ENCODE data around the gene ZNF41. TPM values are rescaled to one million over a fixed set of nuclear protein-coding genes. Genes with fewer than 3 reads are reported as not detected.

ZNF41 gene
- total RNA-seq, 1 donor from 2014 or later = 7.0 TPM

DNA sequence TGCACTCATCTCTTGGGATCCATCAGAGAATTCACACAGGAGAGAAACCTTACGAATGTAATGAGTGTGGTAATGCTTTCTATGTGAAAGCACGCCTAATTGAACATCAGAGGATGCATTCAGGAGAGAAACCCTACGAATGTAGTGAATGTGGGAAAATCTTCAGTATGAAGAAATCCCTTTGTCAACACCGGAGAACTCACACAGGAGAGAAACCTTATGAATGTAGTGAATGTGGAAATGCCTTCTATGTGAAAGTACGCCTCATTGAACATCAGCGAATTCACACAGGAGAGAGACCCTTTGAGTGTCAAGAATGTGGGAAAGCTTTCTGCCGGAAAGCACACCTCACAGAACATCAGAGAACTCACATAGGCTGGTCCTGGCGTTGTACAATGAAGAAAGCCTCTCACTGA is 69.8 kb downstream of the ZNF41 start:
- H3K27me3 Mint-ChIP-seq (ENCODE audit: low read depth, unreplicated experiment) = no peaks in the 10 kb centered on the region
- peaks cover 14% of the 10 kb centered on the region for H3K36me3 Mint-ChIP-seq (ENCODE audit: low read depth, unreplicated experiment)
- no peaks in the 10 kb centered on the region for H3K4me1 ChIP-seq (ENCODE audit: insufficient read depth, low read length)

More for the DNA sequence above, 69.8 kb downstream of the ZNF41 start:
- Mint-ChIP-seq H3K9me3 (ENCODE audit: unreplicated experiment) (peaks cover 40% of the 10 kb centered on the region), H3K27ac (ENCODE audit: unreplicated experiment) (no peak overlapping the region), H3K4me1 (ENCODE audit: low read depth, unreplicated experiment) (no peaks in the 10 kb centered on the region), H3K4me3 (ENCODE audit: unreplicated experiment) (no peak overlapping the region)
- DNase-seq (ENCODE audit: low read depth) (no peak), FAIRE-seq (no peak)
- Histone ChIP-seq H3K4me2 (ENCODE audit: low read length) (no peak overlapping the region), H3K36me3 (ENCODE audit: insufficient read depth, low read length) (no peaks in the 10 kb centered on the region), H3K9ac (ENCODE audit: low read length) (no peak overlapping the region), H2AFZ (ENCODE audit: low read depth, low read length) (no peak overlapping the region), H3K27ac (ENCODE audit: low read depth, low read length) (no peak overlapping the region), H3K79me2 (ENCODE audit: insufficient read depth, low read length) (no peaks in the 10 kb centered on the region), H3K27me3 (ENCODE audit: insufficient read depth, low read length) (no peaks in the 10 kb centered on the region), H3K9me3 (ENCODE audit: insufficient read depth, low read depth, low read length) (peaks cover 12% of the 10 kb centered on the region), H3K4me3 (ENCODE audit: insufficient read depth, low read depth, low read length) (no peak overlapping the region), H4K20me1 (ENCODE audit: insufficient read depth, low read length) (no peaks in the 10 kb centered on the region)
- TF ChIP-seq CTCF (IDR thresholded peaks at IDR 0.05; ENCODE audit: insufficient read depth, low read depth, low read length) (no peak), EZH2 (IDR thresholded peaks at IDR 0.05; ENCODE audit: insufficient read depth, low read length) (no peak)

Other genes starting within 250 kb of the ZNF41 start
- 0.17 and 0.54 TPM in 2 replicates for gene ZNF157, start 112.6 kb downstream of the ZNF41 start, total RNA-seq
- 44.0 and 48.7 TPM in 2 replicates for gene ARAF, start 78.0 kb upstream of the ZNF41 start, total RNA-seq
- gene TIMP1, start 99.2 kb upstream of the ZNF41 start, total RNA-seq = 479 and 678 TPM in 2 replicates
- gene SYN1, start 136.6 kb upstream of the ZNF41 start, total RNA-seq = 1.6 and 2.2 TPM in 2 replicates
- gene CFP, start 146.7 kb upstream of the ZNF41 start, total RNA-seq = 0.17 and 1.1 TPM in 2 replicates
- 33.6 and 34.1 TPM in 2 replicates for gene ELK1, start 167.3 kb upstream of the ZNF41 start, total RNA-seq
- 72.7 and 73.5 TPM in 2 replicates for gene UXT, start 176.0 kb upstream of the ZNF41 start, total RNA-seq

Data from astrocyte (in vitro differentiated cells and primary cell).